Osteoblast (primary cell): ENCODE measurements around the gene TMEM120A. TPM values are rescaled to one million over a fixed set of nuclear protein-coding genes. Genes with fewer than 3 reads are reported as not detected.

Experiments
- DNase-seq: peaks from one replicate; pipeline ENCODE4 v3.0.0; 2011; ENCODE audit warnings: low spot score, mixed read lengths; ENCODE audit not compliant: insufficient read length; ENCODE audit errors: missing footprints
- H2AFZ ChIP-seq: 2 replicates; pipeline ENCODE4 v1.6.0; 2011; ENCODE audit warnings: mild to moderate bottlenecking, low read length
- H3K27ac ChIP-seq: 2 replicates; pipeline ENCODE4 v1.5.1; 2011; ENCODE audit warnings: mild to moderate bottlenecking, low read depth, low read length, moderate library complexity
- H3K27me3 ChIP-seq: 2 replicates; pipeline ENCODE4 v1.6.0; 2012; ENCODE audit warnings: mild to moderate bottlenecking, control low read depth, inconsistent platforms, low read length, moderate library complexity; ENCODE audit not compliant: insufficient read depth
- H3K36me3 ChIP-seq: 2 replicates; pipeline ENCODE4 v1.5.1; 2011; ENCODE audit warnings: mild to moderate bottlenecking, low read length, control low read depth, moderate library complexity; ENCODE audit not compliant: insufficient read depth
- H3K4me1 ChIP-seq: 2 replicates; pipeline ENCODE4 v1.5.1; 2011; ENCODE audit warnings: mild to moderate bottlenecking, low read length, control low read depth, moderate library complexity; ENCODE audit not compliant: insufficient read depth
- H3K4me2 ChIP-seq: 2 replicates; pipeline ENCODE4 v1.6.0; 2011; ENCODE audit warnings: mild to moderate bottlenecking, low read length; ENCODE audit not compliant: insufficient read depth
- H3K4me3 ChIP-seq: fragments of 200-600 bp; sonication (generic); 3 replicates; pipeline ENCODE4 v1.5.1; 2012; ENCODE audit warnings: mild to moderate bottlenecking, low read length, inconsistent platforms; ENCODE audit not compliant: insufficient read depth
- H3K79me2 ChIP-seq: 2 replicates; pipeline ENCODE4 v1.6.0; 2012; ENCODE audit warnings: mild to moderate bottlenecking, low read length, control low read depth, inconsistent platforms; ENCODE audit not compliant: insufficient read depth
- H3K9me3 ChIP-seq: 2 replicates; pipeline ENCODE4 v1.5.1; 2011; ENCODE audit warnings: low read depth, low read length, control low read depth
- H4K20me1 ChIP-seq: 2 replicates; pipeline ENCODE4 v1.6.0; 2012; ENCODE audit warnings: mild to moderate bottlenecking, low read length, control low read depth; ENCODE audit not compliant: insufficient read depth
- total RNA-seq: library from RNA; depleted of rRNA; stranded (reverse); fragments of >200 nt; gene quantifications from 2 replicates; pipeline ENCODE4 v1.2.3, GENCODE V29; 2012
- TF ChIP-seq, protein P1 (sequence below): IDR thresholded peaks from 2 replicates; pipeline ENCODE4 v1.5.1; 2011; ENCODE audit warnings: mild to moderate bottlenecking, low read depth, low read length, moderate library complexity; ENCODE audit errors: extremely low read depth

TMEM120A gene
- total RNA-seq, 1 donor: 25.3 TPM

DNA sequence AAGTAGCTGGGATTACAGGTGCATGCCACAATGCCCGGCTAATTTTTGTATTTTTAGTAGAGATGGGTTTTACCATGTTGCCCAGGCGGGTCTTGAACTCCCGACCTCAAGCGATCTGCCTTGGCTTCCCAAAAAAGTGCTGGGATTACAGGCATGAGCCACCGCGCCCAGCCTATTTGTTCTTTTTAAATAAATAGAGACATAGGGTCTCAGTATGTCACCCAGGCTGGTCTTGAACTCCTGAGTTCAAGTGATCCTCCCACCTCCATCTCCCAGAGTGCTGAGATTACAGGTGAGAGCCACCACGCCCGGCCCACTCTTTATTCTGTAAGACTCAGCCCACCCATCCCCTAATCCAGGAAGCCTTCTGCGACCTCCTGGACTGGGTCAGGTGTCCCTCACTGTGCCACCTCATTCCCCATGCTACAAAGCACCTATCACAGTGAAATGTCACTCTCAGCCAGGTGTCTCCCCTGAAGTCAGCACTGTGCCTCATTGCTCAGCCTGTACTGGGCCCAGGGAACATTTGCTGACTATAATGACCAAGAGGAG lies 2.8 kb downstream of the TMEM120A start:
- Histone ChIP-seq H3K4me2 (no peak overlapping the region), H3K36me3 (peaks cover 16% of the 10 kb centered on the region), H3K9me3 (no peaks in the 10 kb centered on the region), H3K4me1 (peaks cover 6% of the 10 kb centered on the region), H2AFZ (no peak overlapping the region), H3K27ac (no peak overlapping the region), H3K4me3 (no peak overlapping the region), H3K79me2 (peaks cover 7% of the 10 kb centered on the region), H3K27me3 (no peaks in the 10 kb centered on the region), H4K20me1 (peaks cover 10% of the 10 kb centered on the region)
- DNase-seq: no peak
- TF ChIP-seq, protein P1, sequence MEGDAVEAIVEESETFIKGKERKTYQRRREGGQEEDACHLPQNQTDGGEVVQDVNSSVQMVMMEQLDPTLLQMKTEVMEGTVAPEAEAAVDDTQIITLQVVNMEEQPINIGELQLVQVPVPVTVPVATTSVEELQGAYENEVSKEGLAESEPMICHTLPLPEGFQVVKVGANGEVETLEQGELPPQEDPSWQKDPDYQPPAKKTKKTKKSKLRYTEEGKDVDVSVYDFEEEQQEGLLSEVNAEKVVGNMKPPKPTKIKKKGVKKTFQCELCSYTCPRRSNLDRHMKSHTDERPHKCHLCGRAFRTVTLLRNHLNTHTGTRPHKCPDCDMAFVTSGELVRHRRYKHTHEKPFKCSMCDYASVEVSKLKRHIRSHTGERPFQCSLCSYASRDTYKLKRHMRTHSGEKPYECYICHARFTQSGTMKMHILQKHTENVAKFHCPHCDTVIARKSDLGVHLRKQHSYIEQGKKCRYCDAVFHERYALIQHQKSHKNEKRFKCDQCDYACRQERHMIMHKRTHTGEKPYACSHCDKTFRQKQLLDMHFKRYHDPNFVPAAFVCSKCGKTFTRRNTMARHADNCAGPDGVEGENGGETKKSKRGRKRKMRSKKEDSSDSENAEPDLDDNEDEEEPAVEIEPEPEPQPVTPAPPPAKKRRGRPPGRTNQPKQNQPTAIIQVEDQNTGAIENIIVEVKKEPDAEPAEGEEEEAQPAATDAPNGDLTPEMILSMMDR: no peak

DNA sequence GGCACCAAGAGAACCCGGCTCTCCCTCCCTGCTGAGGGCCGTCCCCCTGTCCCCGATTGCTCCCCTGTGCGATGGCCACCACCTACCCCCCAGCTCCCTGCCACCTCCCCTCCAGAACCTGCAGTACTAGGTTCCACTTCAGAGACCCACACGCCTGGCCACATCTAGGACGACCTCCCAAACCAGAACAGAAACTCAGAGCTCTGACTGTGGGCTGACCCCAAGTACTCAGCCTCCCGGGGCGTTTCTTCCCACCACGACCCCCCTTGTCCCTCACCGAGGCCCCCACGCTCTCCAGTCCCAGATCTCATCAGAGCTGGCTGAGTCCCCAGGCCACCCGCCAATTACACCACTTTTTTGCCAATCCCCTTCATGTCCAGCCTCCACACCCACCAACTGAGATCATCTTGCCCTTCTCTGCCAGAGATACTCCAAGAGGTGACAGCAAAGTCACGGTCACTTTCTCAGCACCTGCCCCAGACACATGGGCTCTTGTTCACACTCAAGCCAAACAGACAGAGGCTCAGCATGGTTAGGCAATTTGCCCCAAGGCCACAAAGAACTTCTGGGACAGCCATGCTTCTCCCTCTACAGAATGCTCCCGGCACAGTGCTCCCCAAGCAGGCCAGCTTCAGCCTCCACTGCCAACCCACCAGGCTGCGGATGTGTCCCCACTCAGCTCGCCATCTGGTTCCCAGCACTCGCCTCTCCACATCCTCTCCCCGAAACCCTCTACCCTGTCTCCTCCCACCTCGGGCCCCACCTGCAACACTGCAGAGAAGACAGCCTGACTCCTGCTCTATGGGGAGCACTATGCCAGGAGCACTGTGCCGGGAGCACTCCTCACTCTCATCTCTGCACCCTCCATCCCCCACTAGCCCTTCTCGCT lies 4.7 kb downstream of the TMEM120A start:
- H3K27me3 ChIP-seq: no peaks in the 10 kb centered on the region
- H3K4me2 ChIP-seq: no peak overlapping the region
- no peak overlapping the region for H3K4me3 ChIP-seq
- DNase-seq: peak; percentile 85
- H3K27ac ChIP-seq: no peak overlapping the region
- peaks cover 7% of the 10 kb centered on the region for H3K79me2 ChIP-seq
- peaks cover 6% of the 10 kb centered on the region for H3K36me3 ChIP-seq
- H3K4me1 ChIP-seq: peaks cover 6% of the 10 kb centered on the region
- TF ChIP-seq, protein P1: no peak
- H4K20me1 ChIP-seq: peaks cover 10% of the 10 kb centered on the region
- no peak overlapping the region for H2AFZ ChIP-seq
- no peaks in the 10 kb centered on the region for H3K9me3 ChIP-seq

DNA sequence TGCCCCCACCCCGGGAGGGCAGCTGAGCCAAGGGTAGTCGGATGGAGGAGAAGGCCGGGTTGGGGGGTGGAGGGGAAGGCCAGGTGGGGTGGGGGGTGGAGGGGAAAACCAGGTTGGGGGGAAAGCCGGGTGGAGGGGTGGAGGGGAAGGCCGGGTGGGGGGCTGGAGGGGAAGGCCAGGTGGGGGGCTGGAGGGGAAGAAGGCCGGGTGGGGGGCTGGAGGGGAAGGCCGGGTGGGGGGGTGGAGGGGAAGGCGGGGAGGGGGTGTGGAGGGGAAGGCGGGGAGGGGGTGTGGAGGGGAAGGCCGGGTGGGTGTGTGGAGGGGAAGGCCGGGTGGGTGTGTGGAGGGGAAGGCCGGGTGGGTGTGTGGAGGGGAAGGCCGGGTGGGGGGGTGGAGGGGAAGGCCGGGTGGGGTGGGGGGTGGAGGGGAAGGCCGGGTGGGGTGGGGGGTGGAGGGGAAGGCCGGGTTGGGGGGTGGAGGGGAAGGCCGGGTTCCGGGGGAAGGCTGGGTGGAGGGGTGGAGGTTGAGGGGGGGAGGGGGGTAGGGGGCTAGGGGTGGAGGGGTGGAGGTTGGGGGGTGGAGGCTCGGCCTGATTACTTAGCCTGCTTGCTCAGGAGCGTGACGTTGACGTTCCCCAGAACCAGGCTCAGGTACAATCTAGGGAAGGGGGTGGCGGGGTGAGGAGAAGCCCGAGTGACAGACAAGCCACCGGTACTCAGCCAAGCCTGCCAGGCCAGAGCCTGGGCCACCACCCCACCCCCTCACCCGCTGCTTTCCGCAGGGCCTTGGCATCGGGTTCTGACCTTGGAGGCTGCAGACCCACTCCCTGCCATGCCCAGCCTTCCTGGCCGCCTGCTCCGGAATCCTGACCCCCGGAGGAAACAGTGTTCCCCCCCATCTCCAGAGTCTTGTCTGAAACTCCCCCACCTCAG lies 5.6 kb downstream of the TMEM120A start:
- DNase-seq: peak; percentile 88
- H3K4me3 ChIP-seq: no peak overlapping the region
- peaks cover 6% of the 10 kb centered on the region for H3K4me1 ChIP-seq
- H3K79me2 ChIP-seq: peaks cover 7% of the 10 kb centered on the region
- no peaks in the 10 kb centered on the region for H3K9me3 ChIP-seq
- no peaks in the 10 kb centered on the region for H3K27me3 ChIP-seq
- H2AFZ ChIP-seq: no peak overlapping the region
- H3K27ac ChIP-seq: no peak overlapping the region
- H3K36me3 ChIP-seq: peaks cover 8% of the 10 kb centered on the region
- TF ChIP-seq, protein P1: no peak
- H4K20me1 ChIP-seq: peaks cover 10% of the 10 kb centered on the region
- no peak overlapping the region for H3K4me2 ChIP-seq
